HG03064 (cell line): Measurements from ENCODE around the gene DIAPH1.

Experiments
- ATAC-seq: cut with Tn5 transposase; IDR thresholded peaks from one replicate; pipeline ENCODE4 v1.9.1; 2021; ENCODE audit warnings: low read depth; ENCODE audit not compliant: unreplicated experiment

Gene DIAPH1

DNA sequence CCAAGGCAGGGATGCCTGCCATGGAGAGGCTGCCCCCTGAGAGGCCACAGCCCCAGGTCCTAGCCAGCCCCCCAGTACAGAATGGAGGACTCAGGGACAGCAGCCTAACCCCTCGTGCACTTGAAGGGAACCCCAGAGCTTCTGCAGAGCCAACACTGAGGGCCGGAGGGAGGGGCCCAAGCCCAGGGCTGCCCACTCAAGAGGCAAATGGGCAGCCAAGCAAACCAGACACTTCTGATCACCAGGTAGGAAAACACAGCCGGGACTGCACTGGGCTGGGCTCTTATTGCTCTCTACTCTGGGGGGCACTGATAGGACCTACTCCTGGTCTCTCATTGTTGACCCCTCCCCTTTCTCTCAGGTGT is 21.2 kb upstream of the DIAPH1 start:
- no peak for ATAC-seq

DNA sequence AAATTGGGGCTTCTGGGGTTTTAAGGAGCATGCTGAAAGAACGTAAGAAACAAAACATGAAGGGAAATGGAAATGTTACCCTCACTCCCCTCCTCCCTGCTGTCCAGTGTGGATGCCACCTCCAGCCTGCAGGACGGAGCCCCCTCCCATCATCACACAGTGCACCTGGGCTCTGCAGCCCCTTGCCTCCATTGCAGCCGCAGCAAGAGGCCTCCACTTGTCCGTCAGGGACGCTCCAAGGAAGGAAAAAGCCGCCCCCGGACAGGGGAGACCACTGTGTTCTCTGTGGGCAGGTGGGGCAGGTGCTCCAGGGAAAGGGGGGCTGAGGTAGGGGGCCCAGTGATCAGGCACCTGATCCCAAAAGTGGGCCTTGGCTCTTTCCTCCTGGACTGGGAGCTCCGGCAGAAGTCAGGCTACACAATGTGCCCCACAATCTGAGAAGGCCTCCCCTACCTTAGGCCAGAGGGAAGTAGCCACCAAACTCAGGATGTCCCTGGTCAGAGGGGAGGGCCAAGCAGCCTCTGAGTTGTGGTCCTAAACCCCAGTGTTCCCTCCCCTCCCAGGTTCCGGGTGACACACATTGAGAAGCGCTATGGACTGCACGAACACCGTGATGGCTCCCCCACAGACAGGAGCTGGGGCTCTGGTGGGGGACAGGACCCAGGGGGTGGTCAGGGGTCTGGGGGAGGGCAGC is 20.7 kb upstream of the DIAPH1 start:
- no peak for ATAC-seq

DNA sequence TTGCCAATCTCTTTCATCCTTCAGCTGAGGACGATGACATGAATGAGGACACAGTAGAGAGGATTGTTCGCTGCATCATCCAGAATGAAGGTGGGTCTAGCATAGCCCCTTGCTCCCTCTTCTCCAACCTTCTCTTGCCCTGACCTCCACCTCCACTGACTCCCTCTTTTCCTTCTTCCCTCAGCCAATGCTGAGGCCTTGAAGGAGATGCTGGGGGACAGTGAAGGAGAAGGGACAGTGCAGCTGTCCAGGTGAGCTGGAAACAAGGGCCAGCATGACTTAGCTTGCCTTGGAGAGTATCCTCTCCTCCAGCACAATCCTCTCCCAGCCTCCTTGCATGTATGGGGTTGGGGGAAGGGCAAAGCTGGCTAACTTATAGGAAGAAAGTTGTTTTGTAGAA is 20.0 kb upstream of the DIAPH1 start:
- ATAC-seq: no peak

DNA sequence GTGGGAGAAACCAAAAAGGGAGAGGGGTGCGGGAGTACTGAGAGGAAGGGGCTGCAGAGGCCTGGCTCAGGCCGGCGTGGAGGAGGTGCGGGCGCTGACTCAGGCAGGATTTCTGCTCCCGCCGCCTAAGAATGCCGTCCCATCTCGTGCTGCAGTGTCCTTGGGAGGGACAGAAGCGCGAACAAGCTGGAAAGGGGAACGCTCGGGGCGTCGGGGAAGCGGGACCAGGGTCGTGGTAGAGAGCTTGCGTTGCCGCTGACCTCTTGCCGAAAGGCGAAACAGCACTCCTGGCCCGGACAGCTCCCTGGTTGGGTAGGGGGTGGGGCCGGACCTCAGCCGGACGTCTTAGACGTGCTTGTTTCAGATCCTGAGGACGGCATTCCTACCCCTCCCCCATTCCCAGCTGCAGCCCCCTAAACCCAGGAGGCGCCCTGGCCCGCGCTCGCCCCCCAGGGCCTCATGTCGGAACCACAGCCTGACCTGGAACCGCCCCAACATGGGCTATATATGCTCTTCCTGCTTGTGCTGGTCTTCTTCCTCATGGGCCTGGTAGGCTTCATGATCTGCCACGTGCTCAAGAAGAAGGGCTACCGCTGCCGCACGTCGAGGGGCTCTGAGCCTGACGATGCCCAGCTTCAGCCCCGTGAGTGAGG is 19.1 kb upstream of the DIAPH1 start:
- peak; percentile 18 for ATAC-seq

DNA sequence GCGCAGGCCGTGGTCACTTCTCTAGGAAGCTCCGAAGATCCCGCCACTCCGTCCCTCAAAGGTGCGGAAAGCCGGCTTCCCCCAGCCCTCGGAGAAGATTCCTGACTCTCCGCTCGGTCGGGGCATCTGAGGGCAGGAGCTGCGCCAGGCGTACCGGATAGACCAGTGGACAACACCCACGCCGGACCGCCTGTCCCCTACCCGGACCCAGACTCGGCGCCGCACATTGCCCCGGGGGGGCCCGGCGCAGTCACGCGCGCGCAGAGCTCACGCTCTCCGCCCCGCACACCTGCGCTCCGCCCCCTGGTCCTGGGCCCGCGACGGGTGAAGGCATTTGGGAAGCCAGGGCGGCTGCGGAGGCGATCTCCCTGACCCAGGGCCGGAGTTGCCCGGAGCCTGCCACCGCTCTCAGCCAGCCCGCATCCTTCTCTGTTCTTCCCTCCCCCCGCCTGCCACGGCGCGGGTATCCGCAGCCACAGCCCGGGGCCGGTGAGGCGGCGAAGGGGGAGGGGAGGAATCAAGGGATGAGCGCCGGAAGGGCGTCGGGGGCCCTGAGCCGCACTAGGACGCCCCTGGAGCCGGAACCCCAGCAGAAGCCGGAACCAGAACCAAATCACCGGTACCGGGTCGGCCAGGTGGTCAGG is 18.4 kb upstream of the DIAPH1 start:
- ATAC-seq: peak; percentile 16

DNA sequence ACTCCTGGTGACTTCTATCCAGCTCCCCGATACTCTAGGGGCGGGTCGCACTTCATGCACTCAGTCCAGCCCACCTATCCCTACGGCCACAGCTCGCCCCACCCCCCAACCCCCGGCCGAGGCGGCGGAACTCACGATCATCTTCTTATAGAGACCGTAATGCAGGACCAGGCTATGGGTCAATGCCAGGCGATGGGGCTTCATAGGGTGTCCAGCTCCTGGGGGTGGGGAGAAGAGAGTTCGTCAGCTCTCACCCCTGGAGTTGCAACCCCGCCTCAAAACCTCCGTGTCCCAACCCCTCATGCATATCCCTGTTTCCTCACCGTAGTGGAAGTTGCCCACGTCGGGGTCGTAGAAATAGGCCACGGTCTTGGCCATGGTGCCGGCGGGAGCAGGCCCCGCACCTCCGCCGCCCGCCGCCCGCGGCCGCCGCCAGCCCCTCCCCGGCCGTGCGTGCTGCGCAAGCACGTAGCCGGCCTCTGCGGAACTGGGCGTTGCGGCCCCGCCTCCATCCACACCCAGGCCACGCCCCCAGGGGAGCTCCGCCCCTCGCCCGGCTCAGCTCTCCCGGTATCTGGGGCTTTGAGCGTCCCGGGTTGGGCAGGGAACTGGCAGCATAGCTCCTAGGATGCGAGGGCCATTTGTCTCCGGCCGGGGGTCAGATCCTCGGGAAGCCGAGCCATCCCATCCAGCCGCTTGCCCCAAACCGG is 17.8 kb upstream of the DIAPH1 start, which contains the start of the genes HDAC3 and RELL2:
TSS of gene HDAC3 (minus strand) at position 437 of the 710 bp plus-strand sequence. CDS start at position 378, 59 bp downstream.
TSS of gene RELL2 (plus strand) at position 585 of the 710 bp plus-strand sequence. CDS start 1,229 bp downstream, outside the sequence.
- peak; percentile 64 for ATAC-seq

DNA sequence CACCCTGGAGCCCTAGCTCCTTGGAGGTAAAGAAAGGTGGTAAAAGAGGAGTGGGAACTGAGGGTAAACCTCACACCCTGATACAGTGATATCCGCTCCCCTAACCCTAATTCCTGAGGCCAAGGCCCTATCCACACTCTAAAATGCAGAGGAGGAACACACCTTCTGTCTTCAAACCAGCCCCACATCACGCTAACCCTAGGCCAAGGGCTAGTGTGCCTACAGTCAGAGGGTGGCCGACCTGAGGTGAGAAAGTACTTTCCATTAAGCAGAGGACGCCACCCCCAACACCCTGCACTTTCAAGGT is 17.3 kb upstream of the DIAPH1 start:
- no peak for ATAC-seq

DNA sequence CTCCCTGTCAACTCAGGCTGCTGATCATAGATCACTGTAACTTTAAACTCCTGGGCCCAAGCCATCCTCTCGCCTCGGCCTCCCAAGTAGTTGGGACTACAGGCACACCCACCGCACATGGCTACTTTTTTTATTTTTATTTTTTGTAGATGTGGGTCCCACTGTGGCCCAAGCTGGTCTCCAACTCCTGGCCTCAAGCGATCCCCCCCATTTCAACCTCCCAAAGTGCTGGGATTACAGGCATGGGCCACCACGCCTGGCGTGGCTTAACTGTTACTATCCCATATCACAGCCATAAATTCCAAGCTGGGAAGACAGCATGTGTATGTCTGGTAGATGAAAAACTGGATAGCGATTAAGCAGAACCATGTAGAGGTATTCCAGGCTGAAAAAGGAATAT is 16.8 kb upstream of the DIAPH1 start:
- ATAC-seq: no peak

DNA sequence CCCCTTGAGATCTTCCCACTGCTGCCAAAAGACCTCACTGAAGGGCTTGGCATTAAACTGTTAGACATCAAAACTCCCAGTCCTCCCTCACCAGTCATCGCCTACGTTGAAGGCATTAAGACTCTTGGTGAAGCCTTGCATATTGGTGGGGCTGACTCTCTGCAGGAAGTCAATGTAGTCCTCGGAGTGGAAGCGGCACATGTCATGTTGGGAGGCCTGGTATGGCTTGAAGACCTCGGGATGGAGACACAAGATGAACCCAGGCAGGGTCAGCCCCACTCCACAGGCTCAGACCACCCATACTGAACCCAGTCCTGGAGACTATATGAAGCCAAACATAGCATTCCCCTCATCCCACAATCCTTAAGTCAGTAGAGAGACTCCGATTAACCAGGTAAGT is 15.9 kb upstream of the DIAPH1 start:
- ATAC-seq: no peak

DNA sequence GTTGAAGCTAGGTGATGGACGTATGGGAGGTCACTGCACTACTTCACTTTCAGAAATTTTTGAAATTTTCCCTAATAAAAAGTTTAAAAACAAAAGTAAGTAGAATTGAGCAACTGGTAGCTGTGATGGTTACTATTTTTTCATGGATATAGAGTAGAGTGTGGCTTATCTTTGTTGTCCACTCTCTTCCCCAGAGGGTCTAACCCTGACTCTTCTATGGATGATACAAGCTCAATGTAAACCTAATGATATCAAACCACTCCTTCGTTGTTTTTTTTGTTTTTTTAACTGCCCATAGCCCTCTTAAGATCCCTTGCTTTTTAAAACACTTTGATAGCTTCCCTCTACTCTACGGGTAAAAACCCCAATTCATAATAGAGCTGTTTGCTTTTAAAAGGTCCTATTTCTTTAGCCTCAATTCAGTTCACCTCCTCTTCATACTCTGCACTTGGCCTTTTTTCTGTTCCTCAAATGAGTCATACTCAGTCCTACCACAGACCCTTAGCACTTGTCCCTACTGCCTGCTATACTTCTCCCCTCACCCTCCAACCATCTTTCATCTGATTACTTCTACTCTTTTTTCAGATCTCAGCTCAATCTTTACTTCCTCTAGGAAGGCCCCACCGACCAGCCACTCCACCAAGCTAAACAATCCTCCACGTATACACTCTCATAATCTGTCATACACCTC is 15.2 kb upstream of the DIAPH1 start:
- peak; percentile 59 for ATAC-seq

DNA sequence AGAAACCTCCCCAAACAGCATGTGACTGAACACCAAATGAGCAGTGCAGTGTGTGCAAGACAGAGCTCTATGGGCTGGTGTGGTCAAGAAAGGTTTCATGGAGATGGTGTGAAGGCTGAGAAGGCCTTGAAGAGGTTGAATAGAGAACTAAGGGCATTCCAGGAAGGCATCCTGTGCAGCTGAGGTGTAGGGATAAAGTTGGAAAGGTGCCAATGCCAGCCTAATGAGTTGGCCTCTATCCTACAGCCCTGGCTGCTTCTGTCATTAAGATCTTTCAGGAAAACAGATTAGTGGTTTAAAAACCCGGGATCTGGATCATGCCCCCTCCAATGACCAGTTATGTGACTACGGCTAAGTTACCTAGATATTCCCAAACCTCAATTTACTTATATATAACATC is 13.8 kb upstream of the DIAPH1 start:
- no peak for ATAC-seq

DNA sequence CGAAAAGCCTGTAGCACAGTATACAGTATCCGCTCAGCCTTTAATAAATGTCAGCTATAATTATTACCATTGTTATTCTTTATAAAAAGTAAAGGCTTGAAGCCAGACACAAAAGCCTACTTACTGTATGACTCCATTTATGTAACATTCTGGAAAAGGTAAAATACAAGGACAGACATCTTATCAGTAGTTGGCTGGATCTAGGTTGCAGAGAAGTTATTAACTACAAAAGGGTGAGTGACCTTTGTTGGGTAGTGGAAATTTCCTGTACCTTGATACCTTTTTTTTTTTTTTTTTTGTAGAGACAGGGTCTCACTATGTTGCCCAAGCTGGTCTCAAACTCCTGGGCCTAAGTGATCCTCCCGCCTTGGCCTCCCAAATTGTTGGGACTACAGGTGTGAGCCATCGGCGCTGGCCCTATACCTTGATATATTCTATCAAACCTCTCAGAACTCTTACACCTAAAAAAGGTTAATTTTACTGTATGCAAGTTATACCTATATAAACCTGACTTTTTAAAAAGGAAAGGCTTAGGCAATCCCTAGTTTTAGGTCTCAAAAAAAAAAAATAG is 11.9 kb upstream of the DIAPH1 start:
- ATAC-seq: no peak

DNA sequence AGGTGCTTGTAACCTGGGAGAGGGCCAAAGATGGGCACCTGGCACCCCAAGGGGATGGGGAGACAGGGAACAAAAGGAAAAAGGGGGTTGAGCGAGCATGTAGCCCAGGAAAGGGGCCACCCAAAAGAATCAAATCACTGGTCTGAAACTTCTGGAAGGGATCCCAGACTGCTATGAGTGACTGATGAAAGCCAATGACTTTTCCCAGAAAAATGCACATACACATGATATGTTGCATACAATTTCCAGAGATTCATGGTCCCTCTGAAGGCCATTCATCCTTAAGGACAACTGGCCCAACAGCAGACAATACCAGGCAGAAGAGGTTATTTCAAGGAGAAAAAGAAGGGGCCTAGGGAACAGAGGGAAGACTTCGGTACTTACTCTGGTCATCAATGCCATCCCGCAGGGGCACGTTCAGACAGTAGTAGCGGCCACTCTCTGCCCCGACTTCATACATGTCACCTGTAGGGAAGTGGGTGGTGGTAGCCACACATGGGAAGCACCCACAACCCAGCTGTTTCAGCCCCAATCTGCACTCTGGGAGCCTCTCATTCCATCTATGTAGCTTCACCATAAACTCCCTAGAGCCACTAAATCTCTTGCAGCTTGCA is 9.5 kb upstream of the DIAPH1 start:
- no peak for ATAC-seq

DNA sequence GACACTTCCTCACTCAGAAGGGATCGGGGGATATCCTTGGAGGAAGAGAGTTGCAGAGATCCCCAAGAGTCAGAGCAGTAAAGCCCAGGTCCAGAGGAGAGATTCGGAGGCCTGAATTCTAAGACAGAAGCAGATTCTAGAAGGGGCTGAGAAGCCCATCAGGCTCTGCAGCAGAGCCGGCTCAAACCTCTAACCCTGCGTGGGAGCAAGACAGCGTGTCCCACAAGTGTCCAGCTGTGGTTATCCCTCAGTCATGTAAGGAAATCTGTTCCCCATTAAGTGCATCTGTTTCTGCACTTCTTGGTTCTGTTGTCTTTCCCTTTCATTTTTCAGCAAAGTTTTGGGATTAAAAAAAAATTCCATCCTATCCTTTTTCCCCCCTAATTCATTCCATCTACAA is 4.8 kb upstream of the DIAPH1 start:
- no peak for ATAC-seq

DNA sequence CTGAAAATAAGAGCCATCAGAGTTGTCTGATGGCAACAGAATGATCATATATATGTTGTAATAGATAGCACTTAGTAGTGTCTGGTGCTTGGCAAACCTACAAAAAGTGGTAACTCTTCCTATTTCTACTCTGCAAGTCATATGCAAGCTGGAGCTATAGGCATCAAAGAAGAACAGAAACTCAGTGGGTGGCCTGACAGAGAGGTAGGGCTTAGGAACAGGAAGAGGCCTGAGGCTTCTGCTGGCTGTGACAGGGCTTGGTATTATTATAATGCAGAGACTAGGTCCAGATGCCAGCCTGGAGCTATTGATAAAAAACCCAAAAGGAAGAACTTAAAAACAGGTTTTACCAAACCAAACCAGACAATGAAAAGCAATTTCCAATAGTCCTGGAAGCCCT is 4.4 kb upstream of the DIAPH1 start:
- peak; percentile 54 for ATAC-seq

DNA sequence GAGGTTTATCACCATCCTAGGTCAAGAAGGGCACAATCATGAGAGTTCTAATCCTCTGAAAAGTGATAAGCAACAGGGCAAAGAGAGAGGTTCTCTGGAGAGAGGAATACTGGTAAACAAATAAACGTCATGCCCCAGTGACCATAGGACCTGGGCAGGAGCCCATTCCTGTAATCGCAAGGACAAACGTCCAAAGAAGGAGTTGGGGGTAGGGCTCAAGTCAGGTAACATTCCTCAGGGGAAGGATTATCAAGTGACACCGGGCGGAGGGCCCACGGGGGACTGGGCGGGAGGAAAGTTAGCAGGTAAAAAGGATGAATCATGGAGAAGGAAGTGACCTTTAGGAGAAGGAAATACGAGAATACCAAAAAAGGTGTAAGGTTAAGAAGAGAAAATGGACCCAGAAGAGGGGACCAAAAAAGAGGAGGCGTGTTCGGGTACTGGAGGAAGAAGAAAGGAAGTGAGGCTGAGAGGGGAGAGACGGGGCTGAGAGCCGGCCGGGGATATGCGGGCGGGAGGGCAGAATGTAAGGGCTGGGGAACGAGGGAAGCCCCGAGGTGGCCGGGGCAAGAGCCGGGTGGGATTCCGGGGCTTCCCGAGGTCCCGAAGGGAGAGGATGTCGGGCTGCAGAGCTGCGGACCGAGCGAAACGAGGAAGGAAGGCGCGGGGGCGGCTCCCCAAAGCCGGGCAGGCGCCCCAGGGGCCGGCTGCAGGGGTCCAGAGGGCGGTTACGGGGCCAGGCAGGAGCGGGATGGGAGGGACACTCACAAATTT is 583 bp downstream of the DIAPH1 start:
- peak; percentile 27 for ATAC-seq

DNA sequence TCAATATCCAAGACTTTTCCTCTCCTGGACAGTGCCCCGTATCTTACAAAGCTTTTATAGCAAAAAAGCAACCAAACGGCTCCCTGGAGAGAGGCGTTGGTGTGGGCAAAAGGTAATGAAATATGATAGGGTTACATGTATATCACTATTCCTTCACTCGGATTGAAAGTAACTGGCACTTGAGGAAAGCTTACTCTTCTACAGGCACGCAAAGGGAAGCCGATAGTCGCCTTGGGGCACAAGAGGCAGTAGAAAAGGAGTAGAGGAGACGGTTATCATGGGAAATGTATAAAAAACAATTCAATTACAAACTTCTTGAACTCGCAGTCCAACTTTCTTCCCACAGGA is 1.1 kb downstream of the DIAPH1 start:
- no peak for ATAC-seq

DNA sequence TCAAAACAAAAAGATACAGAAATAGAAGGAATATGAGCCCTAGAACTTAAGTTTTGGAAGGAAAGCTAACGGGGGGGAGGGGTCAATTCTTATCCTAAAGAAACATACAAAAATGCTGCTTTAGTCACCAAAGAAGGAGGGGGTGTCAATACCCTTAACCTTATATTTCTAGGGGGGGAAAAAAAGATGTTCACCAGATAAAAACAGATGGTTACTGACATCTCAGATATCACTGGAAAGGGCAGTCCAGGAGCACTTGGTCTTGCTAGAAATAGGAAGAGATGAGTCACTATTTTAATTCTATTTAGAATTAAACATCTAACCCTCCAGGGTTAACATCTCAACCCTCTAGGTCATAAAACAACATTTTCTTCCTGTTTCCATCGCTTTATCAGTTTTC is 1.7 kb downstream of the DIAPH1 start:
- no peak for ATAC-seq

DNA sequence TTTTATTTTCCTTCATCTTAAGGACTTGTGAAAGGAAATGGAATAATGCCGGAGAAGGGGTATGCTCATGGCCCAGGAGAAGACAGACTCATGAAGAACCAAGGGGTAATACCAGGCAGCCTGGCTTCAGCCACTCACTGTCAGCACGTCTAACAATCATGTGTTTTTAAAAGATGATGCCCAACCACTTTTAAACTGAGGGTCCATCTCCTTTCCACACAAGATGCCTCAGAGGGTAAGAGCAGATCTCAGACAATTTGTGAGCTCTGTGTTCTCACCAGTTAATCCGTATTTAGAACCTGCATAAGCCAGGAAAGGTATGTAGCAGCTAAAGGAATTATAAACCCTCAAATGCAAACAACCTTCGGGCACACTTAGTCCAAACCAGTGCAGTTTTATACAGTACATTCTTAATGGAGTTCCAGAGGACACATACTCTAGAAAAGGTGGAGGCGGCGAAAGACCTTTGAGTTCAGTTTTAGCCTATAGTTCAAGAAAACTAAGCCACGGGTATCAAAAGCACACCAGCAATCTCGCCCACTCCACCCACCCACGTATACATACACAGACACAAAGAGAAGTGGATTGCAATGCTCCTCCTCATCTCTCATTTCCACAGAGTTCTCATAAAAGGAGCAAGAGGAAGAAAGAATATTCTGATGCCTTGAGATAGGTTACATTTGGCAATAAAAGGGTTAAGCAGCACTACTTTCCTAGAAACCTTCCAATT is 2.6 kb downstream of the DIAPH1 start:
- no peak for ATAC-seq
